ENCODE data around the gene ERGIC3. TPM values are rescaled to one million over a fixed set of nuclear protein-coding genes. Genes with fewer than 3 reads are reported as not detected.

Gene ERGIC3
- total and polyA plus RNA-seq, 10 donors, result 127 to 179 (median 147) TPM

DNA sequence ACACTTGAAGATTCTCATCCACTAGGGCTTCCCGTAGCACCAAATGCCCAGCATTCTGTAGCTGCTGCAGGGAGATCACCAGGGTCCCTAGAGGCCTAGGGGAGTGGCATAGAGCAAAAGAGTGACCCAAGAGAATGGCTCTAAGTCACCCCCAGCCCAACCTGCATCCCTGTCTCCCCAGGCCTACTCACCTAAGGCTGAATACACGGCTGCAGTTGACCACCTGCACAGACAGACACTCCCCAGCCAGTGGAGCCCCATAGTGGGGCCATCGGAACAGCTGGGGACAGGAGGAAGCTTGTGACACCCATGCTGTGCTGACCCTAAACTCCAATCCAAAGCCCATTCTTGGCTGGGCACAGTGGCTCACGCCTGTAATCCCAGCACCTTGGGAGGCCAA, 64.2 kb downstream of the ERGIC3 start:
- Histone ChIP-seq H3K9me3 (no peaks in the 10 kb centered on the region), H3K36me3 (no peaks in the 10 kb centered on the region), H3K4me3 (no peak overlapping the region), H3K27ac (peak overlapping the region in 2 of 8 donors; percentile 55 to 70), H3K27me3 (replicated peaks in 1 of 7) (peaks cover 0 to 19% (median 13%) of the 10 kb centered on the region in 7 donors), H3K4me1 (peaks cover 4 to 14% (median 12%) of the 10 kb centered on the region in 6 donors)
- peak; percentile 43 for DNase-seq
- intact Hi-C loops (cut with DNase I; ENCODE audit: low total_unique reads), result no loop called here
- WGBS, 5 donors, result 83 to 95% (median 90%) methylated on average over 3 to 4 of the region's 4 CpGs
- no peak for TF ChIP-seq CTCF (IDR thresholded peaks at IDR 0.05 in 8 of 11, conservative IDR thresholded peaks at IDR 0.05 in 3 of 11)
- no peak for TF ChIP-seq POLR2A (IDR thresholded peaks at IDR 0.05)
- TF ChIP-seq POLR2AphosphoS5 (IDR thresholded peaks at IDR 0.05), result no peak

Small RNA genes within 50 kb of the gene (small RNA-seq; reads per million reads assigned to genes)
- 0 reads per million in 4 donors for gene RPL37P1

Other genes with a start within 250 kb of the ERGIC3 start
- gene FAM83C, start 249.7 kb upstream of the ERGIC3 start, total RNA-seq, result not detected
- not detected for gene FAM83C, start 249.7 kb upstream of the ERGIC3 start, polyA plus RNA-seq
- 10 to 100 TPM; 38.1 to 69.0 (median 46.7) TPM for gene UQCC1, start 130.1 kb upstream of the ERGIC3 start, total RNA-seq
- 10 to 100 TPM; 20.8 to 24.6 (median 23.1) TPM for gene UQCC1, start 130.1 kb upstream of the ERGIC3 start, polyA plus RNA-seq
- not detected for gene GDF5, start 103.8 kb upstream of the ERGIC3 start, total RNA-seq
- under 1 TPM; 0.02 to 0.06 (median 0.03) TPM for gene GDF5, start 103.8 kb upstream of the ERGIC3 start, polyA plus RNA-seq
- 10 to 100 TPM; 44.3 to 70.0 (median 50.6) TPM for gene CEP250, start 86.5 kb upstream of the ERGIC3 start, total RNA-seq
- gene CEP250, start 86.5 kb upstream of the ERGIC3 start, polyA plus RNA-seq, result 10 to 100 TPM; 15.2 to 25.6 (median 15.7) TPM
- gene C20orf173, start 12.4 kb upstream of the ERGIC3 start, total RNA-seq, result not detected
- not detected for gene C20orf173, start 12.4 kb upstream of the ERGIC3 start, polyA plus RNA-seq
- gene SPAG4, start 73.8 kb downstream of the ERGIC3 start, total RNA-seq, result 10 to 100 TPM in 5 of 7 donors, 1 to 10 TPM in 2; 2.5 to 32.1 (median 14.7) TPM
- gene SPAG4, start 73.8 kb downstream of the ERGIC3 start, polyA plus RNA-seq, result 10 to 100 TPM in 1 of 3 donors, 1 to 10 TPM in 2; 5.2 to 10.9 (median 5.7) TPM
- gene CPNE1, start 122.8 kb downstream of the ERGIC3 start, total RNA-seq, result 100 to 1,000 TPM in 6 of 7 donors, 10 to 100 TPM in 1; 93.9 to 247 (median 234) TPM
- 100 to 1,000 TPM; 183 to 215 (median 203) TPM for gene CPNE1, start 122.8 kb downstream of the ERGIC3 start, polyA plus RNA-seq
- gene RBM12, start 122.8 kb downstream of the ERGIC3 start, total RNA-seq, result 100 to 1,000 TPM in 1 of 7 donors, 10 to 100 TPM in 6; 44.6 to 100 (median 89.1) TPM
- gene RBM12, start 122.8 kb downstream of the ERGIC3 start, polyA plus RNA-seq, result 10 to 100 TPM; 10.6 to 17.9 (median 14.4) TPM
- 10 to 100 TPM; 22.8 to 40.8 (median 25.6) TPM for gene NFS1, start 157.3 kb downstream of the ERGIC3 start, total RNA-seq
- gene NFS1, start 157.3 kb downstream of the ERGIC3 start, polyA plus RNA-seq, result 10 to 100 TPM; 21.3 to 33.8 (median 29.7) TPM
- gene ROMO1, start 157.3 kb downstream of the ERGIC3 start, total RNA-seq, result 100 to 1,000 TPM in 3 of 7 donors, 10 to 100 TPM in 4; 66.2 to 166 (median 75.7) TPM
- 100 to 1,000 TPM; 333 to 372 (median 354) TPM for gene ROMO1, start 157.3 kb downstream of the ERGIC3 start, polyA plus RNA-seq
- gene RBM39, start 200.2 kb downstream of the ERGIC3 start, total RNA-seq, result 100 to 1,000 TPM; 386 to 649 (median 405) TPM
- gene RBM39, start 200.2 kb downstream of the ERGIC3 start, polyA plus RNA-seq, result 100 to 1,000 TPM; 287 to 638 (median 423) TPM
- gene PHF20, start 229.9 kb downstream of the ERGIC3 start, total RNA-seq, result 10 to 100 TPM; 49.9 to 89.9 (median 69.4) TPM
- 10 to 100 TPM; 40.0 to 49.3 (median 45.3) TPM for gene PHF20, start 229.9 kb downstream of the ERGIC3 start, polyA plus RNA-seq